HL-60 (cell line): ENCODE data around the gene TUBB2B.

Source experiments
- DNase-seq, 2 experiments: peaks; one replicate each; pipeline ENCODE4 v3.0.0-alpha.2; 2010 to 2020; ENCODE audit warnings: low read depth in 1 of 2, low spot score in 1 of 2
- H3K27ac ChIP-seq: fragments of 250-450 bp; sonication (Bioruptor Pico); replicated peaks from 2 replicates; pipeline ENCODE4 v1.5.1; 2020; ENCODE audit warnings: mild to moderate bottlenecking, moderate library complexity
- H3K27me3 ChIP-seq: fragments of 250-450 bp; sonication (Bioruptor Pico); 2 replicates; pipeline ENCODE4 v1.5.1; 2021; ENCODE audit warnings: mild to moderate bottlenecking, moderate library complexity; ENCODE audit not compliant: insufficient read depth, poor library complexity, severe bottlenecking
- H3K4me3 ChIP-seq: replicated peaks from 2 replicates; pipeline ENCODE4 v1.5.1; 2011; ENCODE audit warnings: mild to moderate bottlenecking, control low read depth, low read length; ENCODE audit not compliant: insufficient read depth
- GABPA ChIP-seq: IDR thresholded peaks from 2 replicates; pipeline ENCODE4 v1.6.1; 2012; ENCODE audit warnings: low read depth
- POLR2AphosphoS5 ChIP-seq: IDR thresholded peaks from 2 replicates; pipeline ENCODE4 v1.6.1; 2012; ENCODE audit warnings: low read depth
- SPI1 ChIP-seq: IDR thresholded peaks from 2 replicates; pipeline ENCODE4 v1.6.1; 2012; ENCODE audit warnings: low read depth, mild to moderate bottlenecking, borderline replicate concordance
- TF ChIP-seq, protein P1 (sequence below): IDR thresholded peaks from one replicate; pipeline ENCODE4 v1.5.1; 2011; ENCODE audit warnings: low read length, control low read depth, inconsistent platforms; ENCODE audit not compliant: insufficient read depth
- TF ChIP-seq, protein P2 (sequence below): IDR thresholded peaks from 2 replicates; pipeline ENCODE4 v1.6.1; 2012; ENCODE audit warnings: low read depth; ENCODE audit not compliant: insufficient replicate concordance

Gene TUBB2B

DNA sequence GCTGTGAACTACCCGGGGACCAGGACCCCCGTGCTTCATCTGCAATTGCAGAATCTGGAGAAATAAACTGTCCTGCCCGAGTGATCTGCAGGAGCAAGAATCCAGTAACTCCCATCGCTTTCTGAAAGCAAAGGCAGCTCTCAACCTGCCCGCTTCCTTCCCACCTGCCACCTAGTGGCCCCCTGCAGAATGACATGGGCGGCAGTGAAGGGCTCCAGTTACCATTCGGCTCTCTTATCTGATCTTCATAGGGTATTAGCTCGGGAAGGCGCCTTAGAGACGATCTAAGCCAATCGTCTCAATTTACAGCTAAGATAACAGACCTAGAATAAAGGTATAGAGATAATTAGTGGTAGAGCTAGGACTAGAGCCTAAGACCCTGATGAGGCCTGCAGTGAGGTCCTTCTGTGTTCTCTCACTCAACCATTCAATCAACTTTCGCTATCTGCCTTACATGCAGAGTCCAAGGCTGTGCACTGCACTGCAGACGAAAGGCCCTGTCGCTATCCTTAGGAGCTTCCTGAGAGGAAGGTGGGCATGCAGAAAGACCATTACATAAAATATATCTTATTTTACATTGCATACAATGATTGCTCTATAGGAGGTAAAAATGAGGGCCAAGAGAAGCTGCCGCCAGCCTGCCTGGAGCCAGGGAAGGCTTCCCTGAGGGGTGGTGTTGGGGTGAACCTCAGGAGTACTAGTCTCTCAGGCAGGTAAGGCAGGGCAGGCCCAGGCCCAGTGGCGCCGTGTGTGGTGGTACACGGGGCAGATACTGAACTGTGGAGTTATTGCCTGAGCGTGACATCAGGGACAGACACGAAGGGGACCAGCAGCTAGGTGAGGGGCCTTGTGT is 24.2 kb upstream of the TUBB2B start:
- no peak for TF ChIP-seq GABPA
- TF ChIP-seq, protein P1, sequence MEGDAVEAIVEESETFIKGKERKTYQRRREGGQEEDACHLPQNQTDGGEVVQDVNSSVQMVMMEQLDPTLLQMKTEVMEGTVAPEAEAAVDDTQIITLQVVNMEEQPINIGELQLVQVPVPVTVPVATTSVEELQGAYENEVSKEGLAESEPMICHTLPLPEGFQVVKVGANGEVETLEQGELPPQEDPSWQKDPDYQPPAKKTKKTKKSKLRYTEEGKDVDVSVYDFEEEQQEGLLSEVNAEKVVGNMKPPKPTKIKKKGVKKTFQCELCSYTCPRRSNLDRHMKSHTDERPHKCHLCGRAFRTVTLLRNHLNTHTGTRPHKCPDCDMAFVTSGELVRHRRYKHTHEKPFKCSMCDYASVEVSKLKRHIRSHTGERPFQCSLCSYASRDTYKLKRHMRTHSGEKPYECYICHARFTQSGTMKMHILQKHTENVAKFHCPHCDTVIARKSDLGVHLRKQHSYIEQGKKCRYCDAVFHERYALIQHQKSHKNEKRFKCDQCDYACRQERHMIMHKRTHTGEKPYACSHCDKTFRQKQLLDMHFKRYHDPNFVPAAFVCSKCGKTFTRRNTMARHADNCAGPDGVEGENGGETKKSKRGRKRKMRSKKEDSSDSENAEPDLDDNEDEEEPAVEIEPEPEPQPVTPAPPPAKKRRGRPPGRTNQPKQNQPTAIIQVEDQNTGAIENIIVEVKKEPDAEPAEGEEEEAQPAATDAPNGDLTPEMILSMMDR = peak; percentile 91
- peak; percentile 18; the same call in 1 of the 2 replicates for TF ChIP-seq SPI1
- Histone ChIP-seq H3K4me3 (no peak overlapping the region), H3K27ac (no peak overlapping the region), H3K27me3 (peaks cover 31% of the 10 kb centered on the region)
- DNase-seq = peak in 1 of 2 experiments; percentile 68

DNA sequence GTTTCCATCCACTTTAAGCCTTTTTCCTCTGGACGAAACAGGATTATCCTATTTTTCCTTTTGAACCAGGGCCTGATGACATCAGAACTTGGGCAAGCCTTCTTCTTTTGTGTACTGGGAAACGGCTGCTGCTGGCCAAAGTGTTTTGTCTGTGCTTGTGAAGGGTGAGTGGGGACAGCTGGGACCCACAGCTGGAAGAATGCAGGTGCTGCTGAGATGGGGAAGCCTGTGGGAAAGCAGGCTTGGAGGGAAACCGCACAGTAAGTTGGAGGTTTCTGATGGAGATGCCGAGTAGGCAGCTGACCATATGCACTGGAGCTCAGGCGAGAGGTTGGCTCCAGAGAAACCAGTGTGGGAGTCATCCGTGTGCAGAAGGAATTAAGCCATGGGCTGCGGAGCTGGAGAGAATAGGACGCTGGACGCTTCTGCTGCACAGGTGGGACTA is 22.8 kb upstream of the TUBB2B start:
- H3K4me3 ChIP-seq = no peak overlapping the region
- no peak overlapping the region for H3K27ac ChIP-seq
- H3K27me3 ChIP-seq = peaks cover 33% of the 10 kb centered on the region
- TF ChIP-seq GABPA (no peak), POLR2AphosphoS5 (no peak), SPI1 (no peak)
- TF ChIP-seq, protein P2, sequence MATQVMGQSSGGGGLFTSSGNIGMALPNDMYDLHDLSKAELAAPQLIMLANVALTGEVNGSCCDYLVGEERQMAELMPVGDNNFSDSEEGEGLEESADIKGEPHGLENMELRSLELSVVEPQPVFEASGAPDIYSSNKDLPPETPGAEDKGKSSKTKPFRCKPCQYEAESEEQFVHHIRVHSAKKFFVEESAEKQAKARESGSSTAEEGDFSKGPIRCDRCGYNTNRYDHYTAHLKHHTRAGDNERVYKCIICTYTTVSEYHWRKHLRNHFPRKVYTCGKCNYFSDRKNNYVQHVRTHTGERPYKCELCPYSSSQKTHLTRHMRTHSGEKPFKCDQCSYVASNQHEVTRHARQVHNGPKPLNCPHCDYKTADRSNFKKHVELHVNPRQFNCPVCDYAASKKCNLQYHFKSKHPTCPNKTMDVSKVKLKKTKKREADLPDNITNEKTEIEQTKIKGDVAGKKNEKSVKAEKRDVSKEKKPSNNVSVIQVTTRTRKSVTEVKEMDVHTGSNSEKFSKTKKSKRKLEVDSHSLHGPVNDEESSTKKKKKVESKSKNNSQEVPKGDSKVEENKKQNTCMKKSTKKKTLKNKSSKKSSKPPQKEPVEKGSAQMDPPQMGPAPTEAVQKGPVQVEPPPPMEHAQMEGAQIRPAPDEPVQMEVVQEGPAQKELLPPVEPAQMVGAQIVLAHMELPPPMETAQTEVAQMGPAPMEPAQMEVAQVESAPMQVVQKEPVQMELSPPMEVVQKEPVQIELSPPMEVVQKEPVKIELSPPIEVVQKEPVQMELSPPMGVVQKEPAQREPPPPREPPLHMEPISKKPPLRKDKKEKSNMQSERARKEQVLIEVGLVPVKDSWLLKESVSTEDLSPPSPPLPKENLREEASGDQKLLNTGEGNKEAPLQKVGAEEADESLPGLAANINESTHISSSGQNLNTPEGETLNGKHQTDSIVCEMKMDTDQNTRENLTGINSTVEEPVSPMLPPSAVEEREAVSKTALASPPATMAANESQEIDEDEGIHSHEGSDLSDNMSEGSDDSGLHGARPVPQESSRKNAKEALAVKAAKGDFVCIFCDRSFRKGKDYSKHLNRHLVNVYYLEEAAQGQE = no peak
- TF ChIP-seq, protein P1 = no peak
- no peak for DNase-seq

DNA sequence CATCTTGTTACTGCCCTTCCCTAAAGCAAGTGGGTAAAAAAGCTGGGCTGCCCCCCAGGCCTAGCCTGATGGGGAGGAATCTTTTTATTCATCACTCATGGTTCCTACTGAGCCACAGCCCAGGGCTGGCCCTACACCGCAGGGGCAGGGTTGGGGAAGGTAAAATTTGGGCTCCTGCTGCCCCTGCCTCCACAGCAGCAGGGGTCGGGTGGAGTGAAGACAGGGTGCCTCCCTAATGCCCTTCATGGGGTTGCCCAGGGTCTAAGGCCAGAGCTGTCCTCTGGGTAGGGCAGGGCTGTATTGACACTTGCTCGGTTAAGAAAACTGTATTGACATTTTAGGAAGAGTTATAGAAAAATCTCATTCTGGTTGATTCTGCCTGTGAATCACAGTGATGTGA is 22.4 kb upstream of the TUBB2B start:
- no peak for DNase-seq
- Histone ChIP-seq H3K27me3 (peaks cover 33% of the 10 kb centered on the region), H3K4me3 (no peak overlapping the region), H3K27ac (no peak overlapping the region)
- TF ChIP-seq POLR2AphosphoS5 (no peak), GABPA (no peak), SPI1 (no peak)
- TF ChIP-seq, protein P1 = no peak
- TF ChIP-seq, protein P2 = no peak
